ENCODE results near the gene GALNT14. TPM values are rescaled to one million over a fixed set of nuclear protein-coding genes. Genes with fewer than 3 reads are reported as not detected.

Gene GALNT14
- total RNA-seq, 1 donor from 2014 or later: 0.83 TPM

DNA sequence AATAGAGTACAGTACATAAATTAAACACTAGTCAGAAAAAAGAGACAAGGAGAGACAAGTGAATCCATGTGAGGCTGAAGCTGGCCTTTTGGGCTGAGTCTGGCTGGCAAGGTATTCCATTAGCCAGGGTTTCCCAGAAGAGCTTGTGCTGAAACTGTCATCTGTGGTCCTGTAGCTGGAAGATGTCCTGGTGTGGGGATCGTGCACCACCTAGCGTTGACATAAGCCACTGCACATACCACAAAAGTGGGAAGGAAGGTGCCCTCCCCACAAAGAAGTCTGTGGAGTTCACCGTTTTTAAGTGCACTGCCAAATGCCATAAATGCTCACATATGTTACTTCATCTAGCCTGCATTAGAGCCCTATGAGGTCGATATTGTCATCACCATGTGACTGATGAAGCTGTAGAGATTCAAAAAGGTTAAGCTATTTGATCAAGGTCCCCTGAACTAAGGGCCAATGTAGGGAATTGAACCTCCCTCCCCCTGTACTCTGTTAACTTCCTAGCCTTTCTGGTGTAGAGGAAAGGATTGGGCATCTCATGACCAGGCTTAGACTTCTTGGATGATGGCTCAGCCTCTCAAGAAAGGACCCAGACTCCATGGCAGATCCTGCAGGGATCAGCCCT is 31.9 kb upstream of the GALNT14 start:
- Histone ChIP-seq H3K36me3 (no peaks in the 10 kb centered on the region), H3K4me1 (no peaks in the 10 kb centered on the region), H3K4me3 (no peak overlapping the region), H3K27ac (no peak overlapping the region), H3K9me3 (no peaks in the 10 kb centered on the region), H3K27me3 (ENCODE audit: low read depth) (no peaks in the 10 kb centered on the region)
- ATAC-seq: peak; percentile 86 to 88
- TF ChIP-seq, protein P1, sequence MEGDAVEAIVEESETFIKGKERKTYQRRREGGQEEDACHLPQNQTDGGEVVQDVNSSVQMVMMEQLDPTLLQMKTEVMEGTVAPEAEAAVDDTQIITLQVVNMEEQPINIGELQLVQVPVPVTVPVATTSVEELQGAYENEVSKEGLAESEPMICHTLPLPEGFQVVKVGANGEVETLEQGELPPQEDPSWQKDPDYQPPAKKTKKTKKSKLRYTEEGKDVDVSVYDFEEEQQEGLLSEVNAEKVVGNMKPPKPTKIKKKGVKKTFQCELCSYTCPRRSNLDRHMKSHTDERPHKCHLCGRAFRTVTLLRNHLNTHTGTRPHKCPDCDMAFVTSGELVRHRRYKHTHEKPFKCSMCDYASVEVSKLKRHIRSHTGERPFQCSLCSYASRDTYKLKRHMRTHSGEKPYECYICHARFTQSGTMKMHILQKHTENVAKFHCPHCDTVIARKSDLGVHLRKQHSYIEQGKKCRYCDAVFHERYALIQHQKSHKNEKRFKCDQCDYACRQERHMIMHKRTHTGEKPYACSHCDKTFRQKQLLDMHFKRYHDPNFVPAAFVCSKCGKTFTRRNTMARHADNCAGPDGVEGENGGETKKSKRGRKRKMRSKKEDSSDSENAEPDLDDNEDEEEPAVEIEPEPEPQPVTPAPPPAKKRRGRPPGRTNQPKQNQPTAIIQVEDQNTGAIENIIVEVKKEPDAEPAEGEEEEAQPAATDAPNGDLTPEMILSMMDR (IDR thresholded peaks at IDR 0.05): peak; percentile 90
- intact Hi-C loops (cut with DNase I): no loop called here
- peak; percentile 50 for DNase-seq

DNA sequence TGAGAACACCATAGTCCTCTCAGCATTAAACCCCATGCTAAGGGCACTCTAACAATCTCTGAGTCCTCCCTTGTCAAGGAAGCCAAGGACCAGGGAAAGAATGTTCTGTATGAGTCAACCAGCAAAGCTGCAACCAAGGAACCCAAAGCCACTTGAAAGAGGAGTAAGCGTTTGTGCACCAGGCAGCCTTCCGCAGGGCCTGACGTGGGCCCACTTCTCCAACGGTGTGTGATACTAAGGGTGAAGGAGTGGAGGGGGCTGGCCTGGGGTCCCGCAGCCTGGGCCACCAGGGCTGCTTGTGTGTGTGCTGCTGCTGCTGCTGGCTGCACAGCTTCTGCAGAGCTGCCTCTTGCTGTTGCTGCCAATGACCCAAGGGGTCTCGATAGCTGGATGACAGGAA is 30.1 kb upstream of the GALNT14 start:
- Histone ChIP-seq H3K27ac (no peak overlapping the region), H3K27me3 (ENCODE audit: low read depth) (no peaks in the 10 kb centered on the region), H3K36me3 (no peaks in the 10 kb centered on the region), H3K4me3 (no peak overlapping the region), H3K9me3 (no peaks in the 10 kb centered on the region), H3K4me1 (no peaks in the 10 kb centered on the region)
- ATAC-seq (no peak), DNase-seq (no peak)
- intact Hi-C loops (cut with DNase I): no loop called here
- TF ChIP-seq, protein P1 (IDR thresholded peaks at IDR 0.05): no peak

DNA sequence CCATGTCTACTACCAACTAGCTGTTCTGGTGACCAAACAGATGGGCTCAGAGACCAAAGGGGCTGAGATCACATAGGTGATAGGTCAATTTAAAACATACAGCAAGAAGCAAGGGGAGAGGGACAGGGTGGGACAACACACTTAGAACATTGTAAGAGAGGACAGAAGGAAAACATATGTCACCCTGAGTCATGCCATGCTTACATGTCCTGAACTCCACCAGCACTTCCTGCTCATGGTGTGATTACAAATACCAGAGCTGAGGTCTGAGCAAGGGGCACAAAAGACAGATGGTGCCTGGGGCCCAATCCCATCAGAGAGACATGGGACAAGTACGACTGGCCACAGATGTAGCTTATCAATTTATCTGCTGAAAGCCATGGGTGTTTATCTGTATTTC is 28.7 kb upstream of the GALNT14 start:
- H3K4me3 ChIP-seq: no peak overlapping the region
- H3K4me1 ChIP-seq: no peaks in the 10 kb centered on the region
- DNase-seq (no peak), ATAC-seq (no peak)
- intact Hi-C loops (cut with DNase I): no loop called here
- H3K9me3 ChIP-seq: no peaks in the 10 kb centered on the region
- no peak overlapping the region for H3K27ac ChIP-seq
- no peaks in the 10 kb centered on the region for H3K36me3 ChIP-seq
- no peaks in the 10 kb centered on the region for H3K27me3 ChIP-seq (ENCODE audit: low read depth)
- TF ChIP-seq, protein P1 (IDR thresholded peaks at IDR 0.05): no peak

DNA sequence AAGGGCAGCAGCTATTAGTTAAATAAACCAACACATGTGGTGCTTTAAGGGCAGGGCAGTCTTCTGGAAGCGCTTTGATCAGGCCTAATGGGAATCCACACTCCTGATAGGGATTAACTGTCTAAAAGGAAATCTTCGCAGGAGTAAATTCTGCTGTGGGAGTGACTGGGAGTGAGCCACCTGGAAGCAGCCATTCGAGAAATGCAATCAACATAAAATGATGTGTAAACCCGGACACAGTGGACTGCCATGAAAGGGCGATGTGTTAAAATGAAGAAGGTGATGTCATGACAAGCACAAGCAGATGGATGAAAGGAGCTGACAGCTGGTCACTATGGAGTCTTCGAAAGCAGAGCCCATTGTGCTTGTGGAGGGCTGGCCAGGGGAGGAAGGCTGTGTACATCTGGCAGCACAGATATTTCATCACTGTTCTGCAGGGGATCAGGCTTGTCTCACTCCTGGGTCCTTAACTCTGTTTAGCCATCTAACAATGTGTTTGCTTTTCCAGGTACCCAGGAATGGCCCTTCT is 24.8 kb upstream of the GALNT14 start:
- DNase-seq: no peak
- Histone ChIP-seq H3K4me1 (no peaks in the 10 kb centered on the region), H3K27ac (no peak overlapping the region), H3K9me3 (no peaks in the 10 kb centered on the region), H3K36me3 (no peaks in the 10 kb centered on the region), H3K4me3 (no peak overlapping the region), H3K27me3 (ENCODE audit: low read depth) (no peaks in the 10 kb centered on the region)
- no peak for ATAC-seq
- intact Hi-C loops (cut with DNase I): no loop called here
- TF ChIP-seq, protein P1 (IDR thresholded peaks at IDR 0.05): no peak

DNA sequence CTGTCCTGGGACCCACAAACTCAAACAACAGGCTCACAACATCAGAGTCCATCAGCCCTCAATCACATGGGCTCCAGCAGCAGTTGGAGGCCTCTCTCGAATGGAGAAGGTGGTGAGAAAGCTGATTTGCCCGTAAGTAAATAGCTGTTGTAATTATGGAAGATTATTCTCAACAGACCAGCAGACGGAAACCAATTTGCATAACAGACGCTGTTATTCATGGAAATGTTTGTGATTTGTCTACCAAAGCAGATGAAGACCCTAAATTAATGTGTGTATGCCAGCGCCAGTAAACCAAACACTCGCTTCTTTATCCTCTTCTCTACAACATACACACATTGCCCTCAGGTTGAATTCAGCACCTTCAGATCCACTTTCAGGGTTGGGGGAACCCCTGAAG is 23.4 kb upstream of the GALNT14 start:
- no peak for ATAC-seq
- TF ChIP-seq, protein P1 (IDR thresholded peaks at IDR 0.05): no peak
- intact Hi-C loops (cut with DNase I): no loop called here

More for the DNA sequence above, 23.4 kb upstream of the GALNT14 start:
- no peak overlapping the region for H3K27ac ChIP-seq
- H3K4me3 ChIP-seq: no peak overlapping the region
- no peaks in the 10 kb centered on the region for H3K9me3 ChIP-seq
- no peaks in the 10 kb centered on the region for H3K4me1 ChIP-seq
- no peaks in the 10 kb centered on the region for H3K36me3 ChIP-seq
- H3K27me3 ChIP-seq (ENCODE audit: low read depth): no peaks in the 10 kb centered on the region
- DNase-seq: no peak
